Measurements from ENCODE around the gene CEP112. TPM values are rescaled to one million over a fixed set of nuclear protein-coding genes. Genes with fewer than 3 reads are reported as not detected.
"Not testable (repeated sequence)": the region's sequence is repeated elsewhere in the genome, so short reads cannot be mapped to it uniquely, and the experiment has no call there.

CEP112 gene
- total RNA-seq, 1 donor from 2014 or later = 14.5 TPM

DNA sequence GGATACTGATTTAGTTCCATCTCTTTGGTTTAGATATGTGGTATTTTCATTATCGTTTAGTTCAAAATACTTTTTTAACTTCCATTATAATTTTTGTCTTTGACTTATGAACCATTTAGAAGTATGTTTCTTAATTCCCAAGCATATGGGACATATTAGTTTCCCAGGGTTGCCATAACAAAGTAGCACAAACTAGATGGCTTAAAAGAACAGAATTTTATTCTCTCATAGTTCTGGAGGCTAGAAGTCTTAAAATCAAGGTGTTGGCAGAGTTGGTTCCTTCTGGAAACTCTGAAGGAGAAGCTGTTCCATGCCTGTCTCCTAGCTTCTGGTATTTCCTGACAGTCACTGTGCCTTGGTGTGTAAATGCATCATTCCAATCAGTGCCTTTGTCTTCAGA lies 339.0 kb downstream of the CEP112 start:
- intact Hi-C loops (cut with micrococcal nuclease) = no loop called here
- DNase-seq = no peak
- TF ChIP-seq, protein P1, sequence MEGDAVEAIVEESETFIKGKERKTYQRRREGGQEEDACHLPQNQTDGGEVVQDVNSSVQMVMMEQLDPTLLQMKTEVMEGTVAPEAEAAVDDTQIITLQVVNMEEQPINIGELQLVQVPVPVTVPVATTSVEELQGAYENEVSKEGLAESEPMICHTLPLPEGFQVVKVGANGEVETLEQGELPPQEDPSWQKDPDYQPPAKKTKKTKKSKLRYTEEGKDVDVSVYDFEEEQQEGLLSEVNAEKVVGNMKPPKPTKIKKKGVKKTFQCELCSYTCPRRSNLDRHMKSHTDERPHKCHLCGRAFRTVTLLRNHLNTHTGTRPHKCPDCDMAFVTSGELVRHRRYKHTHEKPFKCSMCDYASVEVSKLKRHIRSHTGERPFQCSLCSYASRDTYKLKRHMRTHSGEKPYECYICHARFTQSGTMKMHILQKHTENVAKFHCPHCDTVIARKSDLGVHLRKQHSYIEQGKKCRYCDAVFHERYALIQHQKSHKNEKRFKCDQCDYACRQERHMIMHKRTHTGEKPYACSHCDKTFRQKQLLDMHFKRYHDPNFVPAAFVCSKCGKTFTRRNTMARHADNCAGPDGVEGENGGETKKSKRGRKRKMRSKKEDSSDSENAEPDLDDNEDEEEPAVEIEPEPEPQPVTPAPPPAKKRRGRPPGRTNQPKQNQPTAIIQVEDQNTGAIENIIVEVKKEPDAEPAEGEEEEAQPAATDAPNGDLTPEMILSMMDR (IDR thresholded peaks at IDR 0.05; ENCODE audit: borderline replicate concordance) = no peak

DNA sequence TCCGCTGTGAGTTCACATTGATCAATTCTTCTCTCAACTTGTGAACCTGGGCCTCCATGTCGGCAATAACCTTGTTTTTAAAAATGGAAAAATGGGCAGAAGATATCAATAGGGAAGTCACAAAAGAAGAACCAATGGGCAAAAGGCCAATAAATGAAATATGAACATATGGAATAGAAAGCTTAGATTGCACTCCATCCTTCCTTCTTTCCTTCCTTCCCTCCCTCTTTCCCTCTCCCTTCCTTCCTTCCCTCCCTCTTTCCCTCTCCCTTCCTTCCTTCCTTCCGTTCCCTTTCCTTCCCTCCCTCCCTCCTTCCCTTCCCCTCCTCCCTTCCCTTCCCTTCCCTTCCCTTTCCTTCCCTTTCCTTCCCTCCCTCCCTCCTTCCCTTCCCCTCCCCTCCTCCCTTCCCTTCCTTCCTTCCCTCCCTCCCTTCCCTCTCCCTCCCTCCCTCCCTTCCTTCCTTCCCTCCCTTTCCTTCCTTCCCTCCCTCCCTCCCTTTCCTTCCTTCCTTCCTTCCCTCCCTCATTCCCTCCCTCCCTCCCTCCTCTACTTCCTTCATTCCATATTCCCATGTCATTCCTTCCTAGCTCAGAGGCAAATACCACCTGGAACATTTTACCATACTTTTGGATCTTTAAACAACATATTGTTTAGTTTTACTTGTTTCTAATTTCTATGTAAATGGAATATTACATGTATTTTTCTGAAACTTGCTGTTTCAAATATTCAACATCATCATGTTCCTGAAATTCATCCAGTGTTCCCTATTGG lies 339.8 kb downstream of the CEP112 start:
- no peaks in the 10 kb centered on the region for H3K27me3 ChIP-seq (ENCODE audit: low read depth)
- H3K9me3 ChIP-seq (replicated peaks) = no peaks in the 10 kb centered on the region
- DNase-seq = no peak
- H3K4me1 ChIP-seq = no peaks in the 10 kb centered on the region
- H3K4me3 ChIP-seq = no peak overlapping the region
- TF ChIP-seq, protein P1 (IDR thresholded peaks at IDR 0.05; ENCODE audit: borderline replicate concordance) = no peak
- H3K27ac ChIP-seq (replicated peaks) = no peak overlapping the region
- intact Hi-C loops (cut with micrococcal nuclease) = no loop called here
- peaks cover 4% of the 10 kb centered on the region for H3K36me3 ChIP-seq

More for the DNA sequence above, 339.0 kb downstream of the CEP112 start:
- H3K4me3 ChIP-seq = no peak overlapping the region
- H3K36me3 ChIP-seq = peaks cover 4% of the 10 kb centered on the region
- no peak overlapping the region for H3K27ac ChIP-seq (replicated peaks)
- no peaks in the 10 kb centered on the region for H3K27me3 ChIP-seq (ENCODE audit: low read depth)
- no peaks in the 10 kb centered on the region for H3K9me3 ChIP-seq (replicated peaks)
- no peaks in the 10 kb centered on the region for H3K4me1 ChIP-seq

DNA sequence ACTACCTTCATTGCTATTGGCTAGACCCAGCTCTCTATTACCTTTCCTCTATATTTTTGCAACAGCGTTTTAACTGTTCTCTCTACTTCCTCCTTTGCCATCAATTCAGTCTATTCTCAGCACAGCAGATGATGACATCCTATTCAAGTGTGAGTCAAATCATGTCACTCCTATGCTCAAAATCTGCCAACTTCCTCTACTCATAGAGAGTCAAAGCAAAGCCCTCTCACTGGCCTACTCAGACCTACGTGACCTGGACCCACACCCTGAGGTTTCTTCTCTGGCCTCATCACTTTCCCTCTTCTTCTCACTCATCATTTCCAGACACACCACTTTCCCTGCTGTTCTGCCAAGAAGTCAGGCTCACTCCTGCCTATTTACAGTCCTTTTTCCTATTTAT lies 341.4 kb downstream of the CEP112 start:
- H3K36me3 ChIP-seq = peaks cover 4% of the 10 kb centered on the region
- TF ChIP-seq, protein P1 (IDR thresholded peaks at IDR 0.05; ENCODE audit: borderline replicate concordance) = no peak
- H3K27me3 ChIP-seq (ENCODE audit: low read depth) = no peaks in the 10 kb centered on the region
- no peak overlapping the region for H3K27ac ChIP-seq (replicated peaks)
- H3K9me3 ChIP-seq (replicated peaks) = no peaks in the 10 kb centered on the region
- no peak for DNase-seq
- no peaks in the 10 kb centered on the region for H3K4me1 ChIP-seq
- intact Hi-C loops (cut with micrococcal nuclease) = no loop called here
- H3K4me3 ChIP-seq = no peak overlapping the region

DNA sequence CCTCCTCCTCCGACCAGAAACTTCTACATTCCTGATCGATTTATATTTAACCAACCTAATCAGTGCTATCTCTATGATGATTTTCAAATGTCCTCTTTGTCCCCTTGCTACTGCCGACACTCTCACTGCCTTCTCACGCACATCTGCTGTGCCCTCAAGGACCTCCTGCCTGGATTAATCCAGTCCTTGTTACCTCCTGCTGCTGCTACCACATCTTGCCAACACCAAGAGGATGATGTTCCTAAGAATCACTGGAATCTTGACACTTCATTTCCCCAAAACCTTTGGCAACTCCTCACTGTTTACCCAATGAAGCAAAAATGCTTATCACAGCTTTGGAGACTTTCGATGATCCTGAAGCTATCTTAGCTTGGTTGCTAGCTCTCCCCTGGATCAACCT lies 343.2 kb downstream of the CEP112 start:
- peaks cover 9% of the 10 kb centered on the region for H3K36me3 ChIP-seq
- TF ChIP-seq, protein P1 (IDR thresholded peaks at IDR 0.05; ENCODE audit: borderline replicate concordance) = no peak
- H3K27me3 ChIP-seq (ENCODE audit: low read depth) = no peaks in the 10 kb centered on the region
- H3K27ac ChIP-seq (replicated peaks) = no peak overlapping the region
- no peaks in the 10 kb centered on the region for H3K4me1 ChIP-seq
- intact Hi-C loops (cut with micrococcal nuclease) = no loop called here
- DNase-seq = no peak
- H3K4me3 ChIP-seq = no peak overlapping the region
- no peaks in the 10 kb centered on the region for H3K9me3 ChIP-seq (replicated peaks)

DNA sequence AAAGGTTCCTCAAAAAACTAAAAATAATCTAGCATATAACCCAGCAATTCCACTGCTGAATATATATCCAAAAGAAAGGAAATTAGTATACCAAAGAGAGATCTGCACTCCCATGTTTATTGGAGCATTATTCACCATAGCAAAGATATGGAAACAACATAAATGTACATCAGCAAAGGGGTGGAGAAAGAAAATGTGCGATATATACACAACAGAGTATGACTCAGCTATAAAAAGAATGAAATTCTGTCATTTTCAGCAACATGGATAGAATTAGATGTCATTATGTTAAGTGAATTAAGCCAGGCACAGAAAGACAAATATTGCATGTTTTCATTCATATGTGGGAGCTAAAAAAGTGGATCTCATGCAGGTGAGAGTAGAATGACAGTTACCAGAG lies 350.8 kb downstream of the CEP112 start:
- Histone ChIP-seq H3K9me3 (replicated peaks) (peaks cover 27% of the 10 kb centered on the region), H3K27me3 (ENCODE audit: low read depth) (no peaks in the 10 kb centered on the region), H3K4me3 (no peak overlapping the region), H3K4me1 (no peaks in the 10 kb centered on the region), H3K27ac (replicated peaks) (no peak overlapping the region), H3K36me3 (peaks cover 13% of the 10 kb centered on the region)
- TF ChIP-seq, protein P1 (IDR thresholded peaks at IDR 0.05; ENCODE audit: borderline replicate concordance) = no peak
- intact Hi-C loops (cut with micrococcal nuclease) = no loop called here
- DNase-seq = no peak

DNA sequence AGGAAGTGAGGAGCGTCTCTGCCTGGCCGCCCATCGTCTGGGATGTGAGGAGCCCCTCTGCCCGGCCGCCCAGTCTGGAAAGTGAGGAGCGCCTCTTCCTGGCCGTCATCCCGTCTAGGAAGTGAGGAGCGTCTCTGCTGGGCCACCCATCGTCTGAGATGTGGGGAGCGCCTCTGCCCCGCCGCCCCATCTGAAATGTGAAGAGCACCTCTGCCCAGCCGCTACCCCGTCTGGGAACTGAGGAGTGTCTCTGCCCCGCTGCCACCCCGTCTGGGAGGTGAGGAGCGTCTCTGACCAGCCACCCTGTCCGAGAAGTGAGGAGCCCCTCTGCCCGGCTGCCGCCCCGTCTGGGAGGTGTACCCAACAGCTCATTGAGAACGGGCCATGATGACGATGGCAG lies 354.7 kb downstream of the CEP112 start:
- H3K4me3 ChIP-seq; DNase-seq; H3K4me1 ChIP-seq; H3K27ac ChIP-seq (replicated peaks); intact Hi-C loops (cut with micrococcal nuclease); H3K27me3 ChIP-seq (ENCODE audit: low read depth): not testable (repeated sequence)
- peaks cover 63% of the 10 kb centered on the region for H3K9me3 ChIP-seq (replicated peaks)
- H3K36me3 ChIP-seq = peaks cover 22% of the 10 kb centered on the region
